Skeletal muscle tissue (tissue), 4 donors: ENCODE data around the gene GDF11. TPM values are rescaled to one million over a fixed set of nuclear protein-coding genes. Genes with fewer than 3 reads are reported as not detected.
A peak's percentile ranks its signal among the peaks of the same experiment; 100 is the strongest.

Source experiments
- H3K27ac ChIP-seq: one replicate; pipeline ENCODE4 v1.7.0; 2013; ENCODE audit warnings: mild to moderate bottlenecking, low read depth, low read length, inconsistent platforms
- H3K27me3 ChIP-seq, 3 donors: one replicate each; pipeline ENCODE4 v1.7.0; 2013; ENCODE audit warnings: low read length in 3 of 3; ENCODE audit not compliant: control insufficient read depth in 3 of 3, insufficient read depth in 3 of 3
- H3K36me3 ChIP-seq, 3 donors: one replicate each; pipeline ENCODE4 v1.7.0; 2013; ENCODE audit warnings: low read length in 3 of 3; ENCODE audit not compliant: control insufficient read depth in 3 of 3, insufficient read depth in 3 of 3
- H3K4me1 ChIP-seq, 3 donors: one replicate each; pipeline ENCODE4 v1.7.0; 2013; ENCODE audit warnings: low read length in 3 of 3, mild to moderate bottlenecking in 3 of 3; ENCODE audit not compliant: control insufficient read depth in 3 of 3, insufficient read depth in 3 of 3
- H3K4me3 ChIP-seq, 3 donors: one replicate each; pipeline ENCODE4 v1.7.0; 2013; ENCODE audit warnings: low read length in 3 of 3
- H3K9ac ChIP-seq, 3 donors: one replicate each; pipeline ENCODE4 v1.7.0; 2013; ENCODE audit warnings: low read length in 3 of 3, mild to moderate bottlenecking in 3 of 3, moderate library complexity in 2 of 3, low read depth in 1 of 3
- H3K9me3 ChIP-seq, 3 donors: one replicate each; pipeline ENCODE4 v1.7.0; 2013; ENCODE audit warnings: low read length in 3 of 3; ENCODE audit not compliant: control insufficient read depth in 3 of 3
- total RNA-seq: library from RNA; depleted of rRNA; stranded (reverse); fragments of >200 nt; gene quantifications from one replicate; pipeline ENCODE4 v1.2.3, GENCODE V29; 2014
- donor health status: Osteomylitis.

GDF11 gene
- total RNA-seq, 1 donor from 2014 or later, result 3.1 TPM

DNA sequence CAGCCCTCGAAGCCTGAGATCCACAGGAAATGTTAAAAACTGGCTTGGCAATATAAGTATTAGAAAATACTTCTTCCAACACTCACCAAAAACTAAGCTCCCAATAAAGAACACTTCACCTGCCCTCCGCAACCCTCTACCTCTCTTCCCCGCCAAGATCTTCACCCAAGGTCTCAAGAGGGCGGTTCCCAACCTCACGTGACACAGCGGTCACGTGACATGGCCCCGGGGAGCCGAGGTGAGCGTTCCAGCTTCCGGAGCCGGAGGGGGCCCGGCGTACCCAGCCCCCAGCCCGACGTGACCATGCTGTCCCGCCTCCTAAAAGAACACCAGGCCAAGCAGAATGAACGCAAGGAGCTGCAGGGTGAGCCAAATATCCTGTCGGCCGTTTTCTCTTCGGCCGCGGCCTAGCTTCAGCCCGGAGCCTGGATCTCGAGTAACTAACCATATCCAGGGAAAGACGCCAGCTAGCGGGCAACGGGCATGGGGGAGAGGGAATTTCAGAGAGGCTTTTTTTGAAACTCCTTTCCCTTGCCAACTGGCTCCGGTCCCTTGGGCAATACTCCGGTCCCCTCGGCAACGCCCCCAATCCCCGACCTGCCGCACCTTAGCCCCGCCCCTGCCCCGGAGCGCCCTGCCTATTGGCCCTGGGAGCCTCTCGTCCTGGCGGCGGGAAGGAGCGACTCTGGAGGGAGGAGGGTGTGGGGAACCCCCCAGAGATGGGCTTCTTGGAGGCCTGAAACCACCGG lies 26.9 kb upstream of the GDF11 start, which contains the start of gene BLOC1S1:
BLOC1S1 (plus strand) TSS at position 214 of the 749 bp plus-strand sequence; CDS start at position 220, 6 bp downstream.
- H3K9ac ChIP-seq, result peak within 1 kb of the TSS; percentile 86 to 90 (median 89)
- H3K4me1 ChIP-seq, result peaks cover 75 to 85% (median 75%) of the 10 kb centered on the region in 3 donors
- no peaks in the 10 kb centered on the region for H3K27me3 ChIP-seq
- H3K9me3 ChIP-seq, result no peaks in the 10 kb centered on the region
- peak within 1 kb of the TSS; percentile 78 to 84 (median 82) for H3K4me3 ChIP-seq
- H3K36me3 ChIP-seq, result peaks cover 0 to 5% (median 2%) of the 10 kb centered on the region in 3 donors
- H3K27ac ChIP-seq, result peak within 1 kb of the TSS; percentile 91

DNA sequence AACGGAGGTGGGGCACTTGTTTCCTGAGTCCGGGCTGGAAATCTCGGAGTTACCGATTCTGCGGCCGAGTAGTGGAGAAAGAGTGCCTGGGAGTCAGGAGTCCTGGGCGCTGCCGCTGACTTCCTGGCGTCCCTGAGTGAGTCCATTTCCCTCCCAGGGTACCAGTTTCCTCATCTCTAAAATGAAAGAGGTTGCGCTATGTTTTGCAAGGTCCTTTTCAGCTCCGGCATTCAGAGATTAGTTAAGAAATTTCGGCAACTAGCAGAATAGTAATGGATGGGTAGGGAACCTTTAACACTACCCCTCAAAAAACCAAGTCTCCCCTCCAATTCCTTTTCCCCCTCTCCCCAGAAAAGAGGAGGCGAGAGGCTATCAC lies 26.4 kb upstream of the GDF11 start:
- peak overlapping the region; percentile 86 to 90 (median 89) for H3K9ac ChIP-seq
- H3K27ac ChIP-seq, result peak overlapping the region; percentile 91
- H3K27me3 ChIP-seq, result no peaks in the 10 kb centered on the region
- no peaks in the 10 kb centered on the region for H3K9me3 ChIP-seq
- H3K36me3 ChIP-seq, result peaks cover 0 to 5% (median 2%) of the 10 kb centered on the region in 3 donors
- peak overlapping the region; percentile 78 to 84 (median 82) for H3K4me3 ChIP-seq
- peaks cover 81 to 91% (median 81%) of the 10 kb centered on the region in 3 donors for H3K4me1 ChIP-seq

DNA sequence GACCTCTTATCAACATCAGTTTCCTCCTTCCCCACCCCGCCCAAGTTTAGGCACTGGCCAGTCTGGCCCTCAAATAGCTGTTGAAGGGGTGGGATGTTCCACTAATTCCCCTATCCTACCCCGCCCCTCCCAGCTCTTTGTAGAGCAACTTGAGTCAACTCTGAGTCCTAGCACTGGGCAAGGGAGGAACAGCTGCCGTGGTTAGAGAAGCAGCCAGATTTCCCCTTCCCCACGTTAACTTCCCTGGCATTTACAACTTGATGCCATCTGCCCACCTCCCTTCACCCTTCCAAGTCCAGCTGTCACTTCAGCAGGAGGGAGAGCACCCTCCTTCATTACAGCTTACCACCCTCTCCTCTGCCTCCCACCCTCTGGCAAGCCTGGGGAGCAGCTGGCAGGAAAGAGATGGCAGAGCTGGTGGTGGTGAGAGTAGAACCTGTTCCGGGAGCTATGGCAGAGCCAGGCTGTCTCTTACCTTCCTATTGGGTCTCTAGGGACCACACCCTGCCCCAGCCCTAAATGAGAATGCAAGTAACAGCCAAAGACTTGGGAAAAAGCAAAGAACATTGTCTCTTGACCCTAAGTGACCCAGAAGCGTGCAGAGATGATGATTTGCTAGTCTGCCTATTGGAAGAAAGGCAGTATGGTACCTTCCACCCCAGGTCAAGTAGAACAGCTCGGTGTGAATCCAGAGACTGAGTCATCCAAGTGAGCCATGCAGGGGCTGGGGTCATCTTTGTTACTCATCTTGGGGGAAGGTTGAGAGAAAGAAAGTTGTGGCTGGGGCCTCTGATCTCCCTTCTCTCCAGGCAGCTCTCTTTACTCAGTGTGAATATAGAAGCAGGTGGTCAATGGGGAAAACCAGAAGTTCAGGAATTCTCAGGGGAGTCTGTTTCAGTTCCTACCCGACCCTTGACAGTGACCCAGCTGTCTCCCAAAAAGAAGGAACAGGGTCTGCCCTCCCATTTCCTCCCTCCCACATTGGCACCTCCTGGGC lies 25.6 kb upstream of the GDF11 start:
- Histone ChIP-seq H3K36me3 (peaks cover 0 to 5% (median 2%) of the 10 kb centered on the region in 3 donors), H3K27me3 (no peaks in the 10 kb centered on the region), H3K9ac (peak overlapping the region; percentile 86 to 90 (median 89)), H3K4me1 (peaks cover 80 to 87% (median 81%) of the 10 kb centered on the region in 3 donors), H3K9me3 (no peaks in the 10 kb centered on the region), H3K27ac (peak overlapping the region; percentile 91), H3K4me3 (peak overlapping the region; percentile 78 to 84 (median 82))

DNA sequence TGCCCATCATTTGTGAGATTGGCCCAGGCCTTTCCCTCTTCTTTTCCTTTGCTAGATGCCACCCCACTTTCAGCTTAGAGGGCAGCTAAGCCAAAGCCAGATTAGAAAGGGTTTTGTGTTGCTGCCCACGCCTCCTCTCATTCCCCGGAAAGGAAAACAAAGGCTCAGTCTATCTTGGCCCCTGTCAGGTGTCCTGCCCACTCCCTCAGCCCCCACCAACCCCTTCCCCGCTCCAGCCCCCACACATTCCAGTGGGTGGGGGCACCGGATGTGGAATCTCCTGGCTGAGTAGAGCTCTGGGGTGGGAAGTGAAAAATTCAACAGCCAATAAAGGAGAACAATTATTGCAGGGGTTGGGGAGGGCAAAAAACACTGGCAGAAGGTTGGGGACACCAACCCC lies 24.9 kb upstream of the GDF11 start:
- Histone ChIP-seq H3K9ac (peak overlapping the region; percentile 61 to 90 (median 89)), H3K9me3 (no peaks in the 10 kb centered on the region), H3K27me3 (no peaks in the 10 kb centered on the region), H3K4me1 (peaks cover 73 to 83% (median 79%) of the 10 kb centered on the region in 3 donors), H3K36me3 (peaks cover 0 to 5% (median 2%) of the 10 kb centered on the region in 3 donors), H3K27ac (peak overlapping the region; percentile 91), H3K4me3 (peak overlapping the region; percentile 35 to 78 (median 51))

DNA sequence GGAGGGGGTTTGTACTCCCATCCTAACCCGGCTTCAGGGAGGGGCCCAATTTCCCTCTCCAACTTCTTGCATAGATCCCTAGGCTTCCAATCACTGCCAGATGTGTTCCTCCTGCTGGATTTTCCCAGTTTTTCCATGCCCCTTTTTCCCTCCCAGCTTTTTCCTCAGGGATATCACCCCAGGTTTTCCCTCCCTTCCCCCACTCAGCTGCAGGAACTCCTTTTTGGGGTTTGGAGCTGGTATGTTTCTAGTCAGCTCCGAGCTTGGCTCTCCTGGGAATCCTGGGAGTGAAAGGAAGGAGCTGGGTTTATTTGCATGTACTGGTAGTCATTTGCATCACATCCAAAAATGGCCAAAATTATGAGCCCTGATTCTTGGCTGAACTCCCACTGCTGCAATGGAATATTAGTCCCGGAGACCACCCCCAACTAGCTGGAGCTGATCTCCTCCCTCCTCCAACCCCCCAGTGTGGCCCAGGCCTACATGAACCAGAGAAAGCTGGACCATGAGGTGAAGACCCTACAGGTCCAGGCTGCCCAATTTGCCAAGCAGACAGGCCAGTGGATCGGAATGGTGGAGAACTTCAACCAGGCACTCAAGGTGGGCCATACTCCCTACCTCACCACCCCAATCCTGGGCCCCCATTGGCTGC lies 24.2 kb upstream of the GDF11 start:
- Histone ChIP-seq H3K27ac (peak overlapping the region; percentile 91), H3K4me3 (peak overlapping the region in 2 of 3 donors; percentile 49 to 51), H3K9me3 (no peaks in the 10 kb centered on the region), H3K27me3 (no peaks in the 10 kb centered on the region), H3K36me3 (peaks cover 0 to 10% (median 4%) of the 10 kb centered on the region in 3 donors), H3K4me1 (peaks cover 74 to 81% (median 81%) of the 10 kb centered on the region in 3 donors), H3K9ac (peak overlapping the region; percentile 79 to 90 (median 89))

GRCh38 chr12:55719371-55719770 lies 23.6 kb upstream of the GDF11 start:
- Histone ChIP-seq H3K27me3 (no peaks in the 10 kb centered on the region), H3K27ac (peak overlapping the region; percentile 91), H3K4me3 (peak overlapping the region in 1 of 3 donors; percentile 49), H3K9me3 (no peaks in the 10 kb centered on the region), H3K4me1 (peaks cover 79 to 85% (median 84%) of the 10 kb centered on the region in 3 donors), H3K9ac (peak overlapping the region; percentile 71 to 90 (median 79)), H3K36me3 (peaks cover 5 to 15% (median 8%) of the 10 kb centered on the region in 3 donors)

GRCh38 chr12:55720071-55720564 lies 22.8 kb upstream of the GDF11 start, which contains the start of gene RDH5:
RDH5 (plus strand) TSS chr12:55720393; CDS start chr12:55721185, 792 bp downstream.
- H3K27me3 ChIP-seq, result no peaks in the 10 kb centered on the region
- H3K9me3 ChIP-seq, result no peaks in the 10 kb centered on the region
- H3K27ac ChIP-seq, result peak within 1 kb of the TSS; percentile 91
- H3K36me3 ChIP-seq, result peaks cover 12 to 22% (median 16%) of the 10 kb centered on the region in 3 donors
- H3K4me3 ChIP-seq, result peak within 1 kb of the TSS; percentile 49 to 69 (median 57)
- peak within 1 kb of the TSS; percentile 71 to 90 (median 79) for H3K9ac ChIP-seq
- peaks cover 83 to 89% (median 87%) of the 10 kb centered on the region in 3 donors for H3K4me1 ChIP-seq

DNA sequence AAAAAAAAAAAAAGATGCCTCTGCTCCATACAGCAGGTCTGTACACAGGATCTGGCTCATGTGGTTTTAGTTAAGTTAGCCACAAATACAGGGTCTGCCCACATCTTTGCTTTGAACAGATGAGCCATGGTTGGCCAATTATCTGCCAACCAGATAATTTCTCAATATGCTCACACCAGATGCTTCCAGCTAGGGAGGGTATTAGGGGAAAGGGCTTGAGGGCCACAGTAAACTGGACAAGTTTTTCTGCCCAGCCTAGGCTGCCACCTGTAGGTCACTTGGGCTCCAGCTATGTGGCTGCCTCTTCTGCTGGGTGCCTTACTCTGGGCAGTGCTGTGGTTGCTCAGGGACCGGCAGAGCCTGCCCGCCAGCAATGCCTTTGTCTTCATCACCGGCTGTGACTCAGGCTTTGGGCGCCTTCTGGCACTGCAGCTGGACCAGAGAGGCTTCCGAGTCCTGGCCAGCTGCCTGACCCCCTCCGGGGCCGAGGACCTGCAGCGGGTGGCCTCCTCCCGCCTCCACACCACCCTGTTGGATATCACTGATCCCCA lies 22.0 kb upstream of the GDF11 start:
- H3K27me3 ChIP-seq, result no peaks in the 10 kb centered on the region
- H3K9ac ChIP-seq, result peak overlapping the region in 2 of 3 donors; percentile 60 to 71
- peak overlapping the region; percentile 91 for H3K27ac ChIP-seq
- H3K4me1 ChIP-seq, result peaks cover 83 to 88% (median 87%) of the 10 kb centered on the region in 3 donors
- peak overlapping the region; percentile 39 to 57 (median 45) for H3K4me3 ChIP-seq
- peaks cover 21 to 28% (median 24%) of the 10 kb centered on the region in 3 donors for H3K36me3 ChIP-seq
- no peaks in the 10 kb centered on the region for H3K9me3 ChIP-seq
